Measurements from ENCODE around the gene PAN3. TPM values are rescaled to one million over a fixed set of nuclear protein-coding genes. Genes with fewer than 3 reads are reported as not detected.
A peak's percentile ranks its signal among the peaks of the same experiment; 100 is the strongest.

PAN3 gene
- total RNA-seq, 1 donor from 2014 or later = 51.9 TPM

GRCh38 chr13:28316129-28316528 lies 177.8 kb downstream of the PAN3 start:
- peaks cover 62% of the 10 kb centered on the region for H3K36me3 Mint-ChIP-seq (ENCODE audit: low read depth, unreplicated experiment)
- peak overlapping the region; percentile 81 for H3K4me3 Mint-ChIP-seq (ENCODE audit: unreplicated experiment)
- no peak for TF ChIP-seq CTCF (IDR thresholded peaks at IDR 0.05; ENCODE audit: unreplicated experiment)
- H3K9me3 Mint-ChIP-seq (ENCODE audit: unreplicated experiment) = no peaks in the 10 kb centered on the region
- peaks cover 17% of the 10 kb centered on the region for H3K27me3 Mint-ChIP-seq (ENCODE audit: unreplicated experiment)
- H3K27ac Mint-ChIP-seq (ENCODE audit: unreplicated experiment) = peak overlapping the region; percentile 78
- DNase-seq (ENCODE audit: low spot score) = no peak
- H3K4me1 Mint-ChIP-seq (ENCODE audit: unreplicated experiment) = peaks cover 35% of the 10 kb centered on the region

- no peak for TF ChIP-seq CTCF (IDR thresholded peaks at IDR 0.05; ENCODE audit: unreplicated experiment)
- peaks cover 17% of the 10 kb centered on the region for H3K27me3 Mint-ChIP-seq (ENCODE audit: unreplicated experiment)
- peaks cover 65% of the 10 kb centered on the region for H3K36me3 Mint-ChIP-seq (ENCODE audit: low read depth, unreplicated experiment)
- no peak overlapping the region for H3K4me3 Mint-ChIP-seq (ENCODE audit: unreplicated experiment)
- H3K27ac Mint-ChIP-seq (ENCODE audit: unreplicated experiment) = no peak overlapping the region
- peaks cover 35% of the 10 kb centered on the region for H3K4me1 Mint-ChIP-seq (ENCODE audit: unreplicated experiment)
- no peaks in the 10 kb centered on the region for H3K9me3 Mint-ChIP-seq (ENCODE audit: unreplicated experiment)
- no peak for DNase-seq (ENCODE audit: low spot score)
Measured at GRCh38 chr13:28316836-28317235, 178.5 kb downstream of the PAN3 start.

- peak overlapping the region; percentile 30 for H3K27ac Mint-ChIP-seq (ENCODE audit: unreplicated experiment)
- peaks cover 21% of the 10 kb centered on the region for H3K27me3 Mint-ChIP-seq (ENCODE audit: unreplicated experiment)
- TF ChIP-seq CTCF (IDR thresholded peaks at IDR 0.05; ENCODE audit: unreplicated experiment) = no peak
- peaks cover 35% of the 10 kb centered on the region for H3K4me1 Mint-ChIP-seq (ENCODE audit: unreplicated experiment)
- no peak overlapping the region for H3K4me3 Mint-ChIP-seq (ENCODE audit: unreplicated experiment)
- DNase-seq (ENCODE audit: low spot score) = no peak
- no peaks in the 10 kb centered on the region for H3K9me3 Mint-ChIP-seq (ENCODE audit: unreplicated experiment)
- H3K36me3 Mint-ChIP-seq (ENCODE audit: low read depth, unreplicated experiment) = peaks cover 73% of the 10 kb centered on the region
Measured at GRCh38 chr13:28318496-28318895, 180.2 kb downstream of the PAN3 start.

DNA sequence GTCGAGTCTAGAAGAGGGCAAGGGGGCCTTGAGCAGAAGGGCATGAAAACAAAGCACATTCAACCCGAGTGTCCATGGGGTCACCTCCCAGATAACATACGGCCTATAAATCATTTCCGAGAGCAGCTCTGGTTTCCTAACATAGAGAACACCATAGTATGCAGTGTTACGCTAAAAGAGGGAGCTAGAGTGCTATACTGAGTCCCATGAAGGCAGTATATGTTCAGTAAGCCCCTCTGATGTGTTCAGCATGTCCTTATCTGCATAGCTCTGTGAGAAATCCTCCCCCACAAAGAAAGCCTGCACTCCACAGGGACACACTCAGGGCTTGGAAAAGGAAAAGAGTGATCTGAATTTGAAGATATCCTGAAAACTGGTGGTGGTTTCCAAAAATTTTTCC lies 181.2 kb downstream of the PAN3 start:
- peaks cover 21% of the 10 kb centered on the region for H3K27me3 Mint-ChIP-seq (ENCODE audit: unreplicated experiment)
- H3K9me3 Mint-ChIP-seq (ENCODE audit: unreplicated experiment) = no peaks in the 10 kb centered on the region
- peaks cover 45% of the 10 kb centered on the region for H3K4me1 Mint-ChIP-seq (ENCODE audit: unreplicated experiment)
- DNase-seq (ENCODE audit: low spot score) = no peak
- no peak for TF ChIP-seq CTCF (IDR thresholded peaks at IDR 0.05; ENCODE audit: unreplicated experiment)
- H3K4me3 Mint-ChIP-seq (ENCODE audit: unreplicated experiment) = peak overlapping the region; percentile 73
- peaks cover 70% of the 10 kb centered on the region for H3K36me3 Mint-ChIP-seq (ENCODE audit: low read depth, unreplicated experiment)
- peak overlapping the region; percentile 63 for H3K27ac Mint-ChIP-seq (ENCODE audit: unreplicated experiment)

- DNase-seq (ENCODE audit: low spot score) = no peak
- peaks cover 21% of the 10 kb centered on the region for H3K27me3 Mint-ChIP-seq (ENCODE audit: unreplicated experiment)
- H3K4me1 Mint-ChIP-seq (ENCODE audit: unreplicated experiment) = peaks cover 50% of the 10 kb centered on the region
- no peak overlapping the region for H3K4me3 Mint-ChIP-seq (ENCODE audit: unreplicated experiment)
- H3K9me3 Mint-ChIP-seq (ENCODE audit: unreplicated experiment) = no peaks in the 10 kb centered on the region
- H3K27ac Mint-ChIP-seq (ENCODE audit: unreplicated experiment) = no peak overlapping the region
- peaks cover 70% of the 10 kb centered on the region for H3K36me3 Mint-ChIP-seq (ENCODE audit: low read depth, unreplicated experiment)
- no peak for TF ChIP-seq CTCF (IDR thresholded peaks at IDR 0.05; ENCODE audit: unreplicated experiment)
Measured at GRCh38 chr13:28320209-28320608, 181.9 kb downstream of the PAN3 start.

All from endothelial cell (in vitro differentiated cells).